Measurements from ENCODE around the gene SIGLEC9.
"Not testable (repeated sequence)": the region's sequence is repeated elsewhere in the genome, so short reads cannot be mapped to it uniquely, and the experiment has no call there.

The SIGLEC9 gene

GRCh38 chr19:51125421-51126075 lies 842 bp downstream of the SIGLEC9 start:
- no peak for DNase-seq

DNA sequence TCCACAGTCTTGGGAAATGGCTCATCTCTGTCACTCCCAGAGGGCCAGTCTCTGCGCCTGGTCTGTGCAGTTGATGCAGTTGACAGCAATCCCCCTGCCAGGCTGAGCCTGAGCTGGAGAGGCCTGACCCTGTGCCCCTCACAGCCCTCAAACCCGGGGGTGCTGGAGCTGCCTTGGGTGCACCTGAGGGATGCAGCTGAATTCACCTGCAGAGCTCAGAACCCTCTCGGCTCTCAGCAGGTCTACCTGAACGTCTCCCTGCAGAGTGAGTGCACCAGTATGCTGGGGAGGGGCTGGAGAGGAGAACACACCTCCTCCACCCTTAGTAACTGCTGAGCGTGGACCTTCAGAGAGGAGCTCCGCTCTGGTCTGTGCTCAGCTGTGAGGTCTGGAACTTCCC lies 2.3 kb downstream of the SIGLEC9 start:
- no peak for DNase-seq

- no peak for DNase-seq
Observed at GRCh38 chr19:51127755-51128154, 3.0 kb downstream of the SIGLEC9 start.

GRCh38 chr19:51128227-51128626 lies 3.5 kb downstream of the SIGLEC9 start:
- DNase-seq = no peak

GRCh38 chr19:51129716-51130115 lies 5.0 kb downstream of the SIGLEC9 start:
- no peak for DNase-seq

GRCh38 chr19:51131780-51132680 lies 7.3 kb downstream of the SIGLEC9 start:
- DNase-seq = no peak

- no peak for DNase-seq
Observed at GRCh38 chr19:51135004-51135403, 10.3 kb downstream of the SIGLEC9 start.

- no peak for DNase-seq
Observed at GRCh38 chr19:51135986-51136762, 11.5 kb downstream of the SIGLEC9 start.

DNA sequence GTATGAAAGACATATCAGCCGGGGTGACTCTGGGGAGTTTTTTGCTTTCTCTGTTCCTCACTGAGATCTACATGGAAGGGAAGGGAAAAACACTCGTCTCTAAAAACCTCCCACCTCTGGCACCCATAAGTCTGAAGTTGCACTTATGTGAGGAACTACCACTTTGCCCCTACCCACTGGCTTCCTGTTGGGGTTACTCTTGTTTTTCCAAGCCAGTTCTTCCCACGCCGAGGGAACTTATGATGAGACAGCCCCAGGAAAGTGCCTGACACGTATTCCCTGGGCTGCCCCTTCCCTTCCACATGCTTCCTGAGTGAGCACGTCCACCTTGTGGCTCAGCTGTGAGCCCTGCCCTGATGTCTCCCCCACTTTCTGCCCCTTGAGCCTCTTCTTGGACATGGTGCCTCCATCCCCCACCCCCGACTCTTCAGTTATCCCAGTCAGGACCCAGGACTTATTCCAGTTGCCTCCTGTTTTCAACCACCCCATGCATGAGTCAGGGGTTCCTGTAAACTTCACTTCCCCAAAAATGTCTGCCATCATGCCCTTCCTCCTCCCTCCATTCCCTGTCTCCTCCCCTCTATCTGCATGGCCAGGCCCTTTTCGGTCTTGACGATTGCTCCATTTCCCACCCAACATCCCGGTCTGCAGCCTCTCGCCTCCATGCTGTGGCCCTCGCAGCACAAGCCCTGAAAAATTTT lies 12.3 kb downstream of the SIGLEC9 start:
- DNase-seq = no peak

DNA sequence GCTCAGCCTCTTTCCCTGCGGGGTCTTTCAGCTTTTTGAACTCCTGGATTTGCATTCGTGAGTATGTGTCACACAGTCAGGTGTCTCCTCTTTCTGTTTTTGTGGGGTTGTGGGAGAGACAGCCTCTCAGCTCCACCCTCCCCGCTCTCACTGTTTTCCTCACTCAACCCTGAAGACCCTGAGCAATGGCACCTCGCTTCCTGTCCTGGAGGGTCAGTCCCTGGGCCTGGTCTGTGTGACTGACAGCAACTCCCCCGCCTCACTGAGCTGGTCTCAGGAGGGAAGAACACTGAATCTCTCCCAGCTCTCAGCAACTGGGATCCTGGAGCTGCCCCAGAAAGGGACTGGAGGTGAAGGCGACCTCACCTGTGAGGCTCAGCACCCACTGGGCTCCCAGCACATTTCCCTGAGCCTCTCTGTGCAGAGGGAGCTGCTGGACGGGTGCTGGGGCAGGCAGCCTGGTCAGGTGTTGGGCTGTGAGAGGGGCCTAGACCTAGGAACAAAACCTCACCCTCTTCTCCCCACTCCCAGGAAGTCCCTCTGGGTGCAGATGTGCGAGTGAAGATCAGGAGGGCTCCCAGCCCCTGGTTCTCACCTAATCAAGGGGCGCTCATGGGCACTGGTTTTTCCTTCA lies 13.2 kb downstream of the SIGLEC9 start:
- DNase-seq = no peak

GRCh38 chr19:51138549-51138979 lies 13.9 kb downstream of the SIGLEC9 start:
- DNase-seq = no peak

DNA sequence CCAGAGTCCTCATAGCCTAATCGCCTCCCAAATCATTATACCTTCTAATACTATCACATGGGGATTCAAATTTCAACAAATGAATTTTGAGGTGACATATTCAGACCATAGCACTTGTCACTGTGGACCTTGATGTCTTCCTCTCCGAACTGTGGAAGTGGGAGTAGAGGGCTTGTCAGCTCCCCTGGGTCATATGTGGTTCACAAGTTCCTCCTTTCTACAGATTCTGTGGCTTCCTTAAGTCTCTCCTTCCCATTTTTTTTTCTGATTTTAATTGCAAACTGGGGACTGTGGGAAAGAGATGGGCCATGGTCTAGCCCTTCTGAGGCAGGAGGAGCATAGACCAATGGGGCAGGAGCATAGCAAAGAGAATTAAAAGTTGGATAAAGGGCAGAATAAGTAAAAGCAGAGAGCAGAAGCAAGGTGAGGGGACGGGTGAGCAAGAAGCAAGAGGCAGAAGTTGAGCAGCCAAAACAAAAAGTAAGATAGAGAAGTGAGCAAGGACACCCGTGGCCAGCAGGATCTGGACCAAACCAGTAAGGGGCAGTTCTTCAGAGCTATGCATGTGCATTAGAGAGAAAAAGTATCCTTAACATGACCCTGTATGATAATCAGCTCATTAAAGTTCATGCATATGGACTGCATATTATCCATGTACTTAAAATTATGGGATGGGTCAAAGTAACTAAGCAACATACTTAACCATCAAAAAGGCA lies 14.8 kb downstream of the SIGLEC9 start:
- DNase-seq = no peak

GRCh38 chr19:51140441-51140840 lies 15.7 kb downstream of the SIGLEC9 start:
- no peak for DNase-seq

- no peak for DNase-seq
Observed at GRCh38 chr19:51141181-51141580, 16.5 kb downstream of the SIGLEC9 start.

DNA sequence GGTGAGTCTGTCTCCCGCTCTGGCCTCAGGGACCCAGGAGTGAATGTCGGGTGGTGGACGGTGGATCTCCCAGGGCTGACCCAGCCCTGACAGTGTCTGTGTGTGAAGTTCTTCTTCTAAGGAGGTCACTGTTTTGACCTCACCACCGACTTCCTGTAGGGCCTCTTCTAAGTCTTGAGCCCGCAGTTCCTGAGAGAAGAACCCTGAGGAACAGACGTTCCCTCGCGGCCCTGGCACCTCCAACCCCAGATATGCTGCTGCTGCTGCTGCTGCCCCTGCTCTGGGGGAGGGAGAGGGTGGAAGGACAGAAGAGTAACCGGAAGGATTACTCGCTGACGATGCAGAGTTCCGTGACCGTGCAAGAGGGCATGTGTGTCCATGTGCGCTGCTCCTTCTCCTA lies 17.4 kb downstream of the SIGLEC9 start, which contains the start of gene SIGLEC7:
Gene SIGLEC7 (plus strand): TSS at position 183 of the 400 bp plus-strand sequence. CDS start 69 bp downstream, at position 252.
- DNase-seq = no peak

GRCh38 chr19:51142809-51143475 lies 18.2 kb downstream of the SIGLEC9 start:
- not testable (repeated sequence) for DNase-seq

GRCh38 chr19:51143486-51143885 lies 18.8 kb downstream of the SIGLEC9 start:
- DNase-seq = no peak

- no peak for DNase-seq
Observed at GRCh38 chr19:51144482-51145045, 19.9 kb downstream of the SIGLEC9 start.

GRCh38 chr19:51145916-51146493 lies 21.3 kb downstream of the SIGLEC9 start:
- DNase-seq = no peak

GRCh38 chr19:51146751-51147150 lies 22.0 kb downstream of the SIGLEC9 start:
- DNase-seq = no peak

All from NCI-H510A treated with DMSO at 0.1 percent for 48 hours (cell line).